ENCODE data around the gene OR5AU1. TPM values are rescaled to one million over a fixed set of nuclear protein-coding genes. Genes with fewer than 3 reads are reported as not detected.

Gene OR5AU1
- total and polyA plus RNA-seq, 2 of the 13 experiments (the other 11 are each of a cell fraction or from before 2014, with no cell fraction given): not detected

- no peak for TF ChIP-seq TIGD3 (CRISPR knock-in tag; IDR thresholded peaks at IDR 0.05; ENCODE audit: borderline replicate concordance)
- 0 out of 2 replicates have a peak, but pooled peaks have one; percentile 26 for TF ChIP-seq NR2F6 (IDR thresholded peaks at IDR 0.05)
- TF ChIP-seq NR2F6 (CRISPR knock-in tag; IDR thresholded peaks at IDR 0.05): no peak
- TF ChIP-seq ZNF572 (CRISPR knock-in tag; IDR thresholded peaks at IDR 0.05): no peak
- TF ChIP-seq NR2F1 (CRISPR knock-in tag; IDR thresholded peaks at IDR 0.05): no peak
- no peak for TF ChIP-seq EHMT2 (IDR thresholded peaks at IDR 0.05; ENCODE audit: borderline replicate concordance, low read depth, low read length)
- TF ChIP-seq RELA (CRISPR knock-in tag; IDR thresholded peaks at IDR 0.05): no peak
- 0 out of 2 replicates have a peak, but pooled peaks have one; percentile 66 for TF ChIP-seq NFIB (CRISPR knock-in tag; IDR thresholded peaks at IDR 0.05; ENCODE audit: borderline replicate concordance)
- TF ChIP-seq POLR2A (IDR thresholded peaks at IDR 0.05; ENCODE audit: insufficient read depth in 1 of 2, low read depth in 2 of 2, low read length in 2 of 2): 0 out of 4 replicates have a peak, but pooled peaks of 1 of the 2 experiments have one; percentile 16
- TF ChIP-seq ARNTL (CRISPR knock-in tag; IDR thresholded peaks at IDR 0.05): 0 out of 2 replicates have a peak, but pooled peaks have one; percentile 12
- 0 out of 2 replicates have a peak, but pooled peaks have one; percentile 18 for TF ChIP-seq HNF4G (IDR thresholded peaks at IDR 0.05; ENCODE audit: borderline replicate concordance, low read depth, low read length)
- TF ChIP-seq HNF4G (CRISPR knock-in tag; IDR thresholded peaks at IDR 0.05; ENCODE audit: borderline replicate concordance, low read depth): no peak
- TF ChIP-seq ZNF18 (CRISPR knock-in tag; IDR thresholded peaks at IDR 0.05; ENCODE audit: insufficient replicate concordance): no peak
- TF ChIP-seq FOXK2 (IDR thresholded peaks at IDR 0.05): 0 out of 2 replicates have a peak, but pooled peaks have one; percentile 8
- no peak for TF ChIP-seq ZIK1 (CRISPR knock-in tag; IDR thresholded peaks at IDR 0.05; ENCODE audit: borderline replicate concordance, low read depth)
- TF ChIP-seq JUNB (CRISPR knock-in tag; IDR thresholded peaks at IDR 0.05; ENCODE audit: borderline replicate concordance): peak; percentile 28; the same call in 1 of the 2 replicates
- 0 out of 2 replicates have a peak, but pooled peaks have one; percentile 26 for TF ChIP-seq HOXD1 (CRISPR knock-in tag; IDR thresholded peaks at IDR 0.05)
- 0 out of 2 replicates have a peak, but pooled peaks have one; percentile 4 for TF ChIP-seq REPIN1 (CRISPR knock-in tag; IDR thresholded peaks at IDR 0.05; ENCODE audit: borderline replicate concordance, low read depth)
- TF ChIP-seq ZNF383 (CRISPR knock-in tag; IDR thresholded peaks at IDR 0.05; ENCODE audit: borderline replicate concordance): no peak; the same call in 1 of the 2 replicates
- TF ChIP-seq ZNF446 (CRISPR knock-in tag; IDR thresholded peaks at IDR 0.05): no peak
- 0 out of 2 replicates have a peak, but pooled peaks have one; percentile 25 for TF ChIP-seq HNF4A (CRISPR knock-in tag; IDR thresholded peaks at IDR 0.05)
- 0 out of 2 replicates have a peak, but pooled peaks have one; percentile 63 for TF ChIP-seq ZNF784 (CRISPR knock-in tag; IDR thresholded peaks at IDR 0.05; ENCODE audit: borderline replicate concordance)
- no peak for TF ChIP-seq TCF7L2 (IDR thresholded peaks at IDR 0.05; ENCODE audit: low read depth, low read length)
- no peak for TF ChIP-seq ZNF414 (CRISPR knock-in tag; IDR thresholded peaks at IDR 0.05)
- TF ChIP-seq ZNF816 (CRISPR knock-in tag; IDR thresholded peaks at IDR 0.05; ENCODE audit: borderline replicate concordance): 0 out of 2 replicates have a peak, but pooled peaks have one; percentile 17
- no peak for TF ChIP-seq ZNF878 (CRISPR knock-in tag; IDR thresholded peaks at IDR 0.05)
These were observed 46.8 kb upstream of the OR5AU1 start (continued) for GRCh38 chr14:21202463-21203358.
